ENCODE data around the gene CDK14. TPM values are rescaled to one million over a fixed set of nuclear protein-coding genes. Genes with fewer than 3 reads are reported as not detected.

The CDK14 gene
- total RNA-seq, 1 donor from 2014 or later, result 1.6 TPM

DNA sequence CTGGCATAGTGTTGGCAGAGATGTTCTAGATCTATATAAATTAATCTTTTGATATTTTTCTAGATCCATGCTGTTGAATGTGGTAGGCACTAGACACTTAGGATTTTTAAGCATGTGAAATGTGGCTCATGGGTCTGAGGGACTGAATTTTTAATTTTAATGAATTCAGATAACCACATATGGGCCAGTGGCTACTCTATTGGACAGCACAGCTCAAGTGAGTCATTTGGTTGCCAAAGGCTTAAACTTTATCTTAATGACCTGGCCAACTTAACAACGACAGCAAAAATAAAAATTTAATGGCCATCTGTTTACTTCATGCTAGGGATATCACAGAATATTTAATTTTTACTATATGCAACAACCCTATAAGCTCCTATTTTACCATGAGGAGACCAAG, 61.4 kb downstream of the CDK14 start:
- Mint-ChIP-seq H3K36me3 (ENCODE audit: low read depth) (no peaks in the 10 kb centered on the region), H3K4me3 (no peak overlapping the region), H3K9me3 (peaks cover 4% of the 10 kb centered on the region), H3K4me1 (ENCODE audit: low read depth) (no peaks in the 10 kb centered on the region), H3K27me3 (ENCODE audit: insufficient read depth) (no peaks in the 10 kb centered on the region), H3K27ac (no peak overlapping the region)
- no peak for DNase-seq (ENCODE audit: low spot score)
- intact Hi-C loops (cut with micrococcal nuclease), result no loop called here

DNA sequence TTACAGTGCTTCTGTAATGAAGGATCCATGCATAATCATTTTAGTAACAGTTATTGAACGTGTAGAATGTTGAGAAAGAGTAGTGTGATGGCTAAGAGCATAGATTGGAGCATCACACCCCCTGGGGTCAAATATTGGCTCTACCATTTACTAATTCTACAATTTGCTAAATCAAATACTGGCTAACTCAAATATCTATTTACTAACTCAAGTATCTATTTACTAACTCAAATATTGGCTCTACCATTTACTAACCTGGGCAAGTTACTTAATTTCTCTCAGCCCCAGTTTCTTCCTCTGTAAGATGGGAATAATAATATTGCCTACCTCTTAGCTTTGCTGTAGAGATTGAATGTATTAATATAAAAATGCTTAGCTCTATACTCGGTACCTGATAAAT, 64.0 kb downstream of the CDK14 start:
- peaks cover 4% of the 10 kb centered on the region for H3K9me3 Mint-ChIP-seq
- intact Hi-C loops (cut with micrococcal nuclease), result no loop called here
- no peak overlapping the region for H3K4me3 Mint-ChIP-seq
- no peaks in the 10 kb centered on the region for H3K4me1 Mint-ChIP-seq (ENCODE audit: low read depth)
- no peaks in the 10 kb centered on the region for H3K27me3 Mint-ChIP-seq (ENCODE audit: insufficient read depth)
- no peak overlapping the region for H3K27ac Mint-ChIP-seq
- no peak for DNase-seq (ENCODE audit: low spot score)
- no peaks in the 10 kb centered on the region for H3K36me3 Mint-ChIP-seq (ENCODE audit: low read depth)

DNA sequence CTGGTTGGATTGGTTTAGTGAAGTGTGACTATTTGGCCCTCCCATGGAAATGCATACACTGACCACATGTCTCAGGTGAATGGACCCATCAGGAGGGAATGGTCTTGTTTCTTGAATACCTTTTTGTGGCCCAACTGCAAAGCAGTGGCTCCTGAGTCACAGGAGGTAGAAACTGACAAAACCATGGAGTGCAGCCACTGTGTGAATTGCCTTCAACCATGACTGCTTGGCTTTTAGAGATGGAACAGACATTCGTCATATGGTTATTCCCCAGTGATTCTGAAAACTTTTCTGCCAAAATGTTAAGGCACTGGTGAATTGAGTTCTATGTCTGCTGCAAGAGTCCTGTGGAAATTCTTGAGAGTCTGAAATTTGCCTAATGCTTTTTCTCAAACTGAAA, 64.7 kb downstream of the CDK14 start:
- H3K4me3 Mint-ChIP-seq, result no peak overlapping the region
- peaks cover 4% of the 10 kb centered on the region for H3K9me3 Mint-ChIP-seq
- intact Hi-C loops (cut with micrococcal nuclease), result no loop called here
- no peak for DNase-seq (ENCODE audit: low spot score)
- H3K36me3 Mint-ChIP-seq (ENCODE audit: low read depth), result no peaks in the 10 kb centered on the region
- no peaks in the 10 kb centered on the region for H3K4me1 Mint-ChIP-seq (ENCODE audit: low read depth)
- H3K27me3 Mint-ChIP-seq (ENCODE audit: insufficient read depth), result no peaks in the 10 kb centered on the region
- no peak overlapping the region for H3K27ac Mint-ChIP-seq

DNA sequence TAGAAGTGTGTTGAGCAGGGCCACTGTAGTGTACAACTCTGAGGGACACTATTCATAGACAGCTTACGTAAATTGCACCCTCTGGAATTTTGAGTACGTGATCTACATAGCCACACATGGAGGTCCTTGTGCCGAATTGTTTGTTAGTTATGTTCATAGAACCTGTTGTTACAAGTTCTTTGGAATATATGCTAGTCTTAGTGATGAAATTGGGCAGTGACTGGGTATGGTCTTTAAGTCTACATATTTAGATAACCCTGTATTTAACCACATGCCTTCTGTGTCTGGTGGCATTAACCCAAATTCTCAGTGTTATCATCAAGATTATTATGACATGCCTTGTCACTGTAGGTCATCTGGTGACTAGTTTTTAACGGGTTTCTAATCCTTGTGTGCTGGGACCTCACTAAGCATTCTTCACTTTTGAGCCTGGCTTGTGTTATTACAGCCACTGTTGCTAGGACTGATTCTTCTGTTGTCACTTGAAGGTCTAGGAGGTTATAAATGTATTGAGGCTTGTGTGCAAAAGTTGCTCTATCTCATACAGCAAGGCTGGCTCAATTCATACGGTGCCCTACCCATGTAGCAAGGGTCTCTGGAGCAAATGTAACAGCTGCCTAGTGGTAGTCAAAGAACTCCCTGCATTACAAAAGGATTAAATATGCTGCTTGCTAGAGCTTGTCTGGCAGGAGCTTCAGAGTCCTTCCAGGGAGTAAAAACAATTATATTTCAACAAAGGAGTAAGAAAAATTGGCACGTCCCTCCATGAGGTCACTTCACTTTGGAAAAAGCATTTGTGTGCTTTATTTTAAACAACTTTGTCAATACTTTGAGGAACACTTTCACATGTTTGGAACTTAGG, 65.4 kb downstream of the CDK14 start:
- no peaks in the 10 kb centered on the region for H3K36me3 Mint-ChIP-seq (ENCODE audit: low read depth)
- H3K4me3 Mint-ChIP-seq, result no peak overlapping the region
- no peak overlapping the region for H3K27ac Mint-ChIP-seq
- no peaks in the 10 kb centered on the region for H3K27me3 Mint-ChIP-seq (ENCODE audit: insufficient read depth)
- intact Hi-C loops (cut with micrococcal nuclease), result no loop called here
- no peaks in the 10 kb centered on the region for H3K4me1 Mint-ChIP-seq (ENCODE audit: low read depth)
- H3K9me3 Mint-ChIP-seq, result peaks cover 4% of the 10 kb centered on the region
- no peak for DNase-seq (ENCODE audit: low spot score)

DNA sequence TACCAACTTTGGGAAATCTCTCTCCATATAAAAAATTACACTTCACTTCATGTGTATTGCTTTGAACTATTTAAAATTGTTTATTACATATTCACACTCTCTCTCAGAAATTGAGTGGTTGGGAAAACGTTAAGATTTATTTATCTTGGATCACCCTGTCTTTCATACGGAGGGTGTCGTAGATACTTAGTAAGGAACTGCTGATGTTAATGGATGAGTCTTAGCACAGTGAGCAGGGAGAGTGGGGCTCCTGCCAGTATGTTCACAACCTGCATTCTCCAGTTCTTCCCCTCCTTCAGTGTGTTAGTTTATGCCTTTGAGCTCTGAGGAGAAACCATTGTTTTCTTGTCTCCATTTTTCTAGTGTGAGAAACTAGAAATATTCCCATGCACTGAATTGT, 67.1 kb downstream of the CDK14 start:
- H3K4me1 Mint-ChIP-seq (ENCODE audit: low read depth), result no peaks in the 10 kb centered on the region
- no peak for DNase-seq (ENCODE audit: low spot score)
- peaks cover 4% of the 10 kb centered on the region for H3K9me3 Mint-ChIP-seq
- no peaks in the 10 kb centered on the region for H3K36me3 Mint-ChIP-seq (ENCODE audit: low read depth)
- H3K27me3 Mint-ChIP-seq (ENCODE audit: insufficient read depth), result no peaks in the 10 kb centered on the region
- H3K4me3 Mint-ChIP-seq, result no peak overlapping the region
- no peak overlapping the region for H3K27ac Mint-ChIP-seq
- intact Hi-C loops (cut with micrococcal nuclease), result no loop called here

DNA sequence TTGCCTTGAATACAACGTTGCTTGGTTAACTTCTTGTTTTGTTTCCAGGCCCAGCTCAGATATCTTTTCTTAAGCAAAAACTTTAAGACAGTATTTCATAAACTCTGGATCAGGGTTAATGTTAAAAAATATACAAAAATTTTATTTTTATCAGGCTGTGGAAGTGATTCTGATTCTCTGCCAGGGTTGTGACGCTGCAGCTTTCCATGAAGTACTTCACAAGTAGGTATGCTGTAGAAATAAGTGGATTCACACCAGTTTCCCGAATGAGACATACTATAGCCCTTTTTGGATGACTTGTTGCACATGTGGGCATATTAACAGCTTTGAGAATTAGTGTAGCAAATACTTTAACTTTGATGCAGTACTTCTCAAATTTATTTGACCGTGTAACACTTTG, 70.1 kb downstream of the CDK14 start:
- Mint-ChIP-seq H3K27ac (no peak overlapping the region), H3K4me1 (ENCODE audit: low read depth) (no peaks in the 10 kb centered on the region), H3K36me3 (ENCODE audit: low read depth) (no peaks in the 10 kb centered on the region), H3K4me3 (no peak overlapping the region), H3K27me3 (ENCODE audit: insufficient read depth) (no peaks in the 10 kb centered on the region), H3K9me3 (no peaks in the 10 kb centered on the region)
- DNase-seq (ENCODE audit: low spot score), result no peak
- intact Hi-C loops (cut with micrococcal nuclease), result no loop called here

DNA sequence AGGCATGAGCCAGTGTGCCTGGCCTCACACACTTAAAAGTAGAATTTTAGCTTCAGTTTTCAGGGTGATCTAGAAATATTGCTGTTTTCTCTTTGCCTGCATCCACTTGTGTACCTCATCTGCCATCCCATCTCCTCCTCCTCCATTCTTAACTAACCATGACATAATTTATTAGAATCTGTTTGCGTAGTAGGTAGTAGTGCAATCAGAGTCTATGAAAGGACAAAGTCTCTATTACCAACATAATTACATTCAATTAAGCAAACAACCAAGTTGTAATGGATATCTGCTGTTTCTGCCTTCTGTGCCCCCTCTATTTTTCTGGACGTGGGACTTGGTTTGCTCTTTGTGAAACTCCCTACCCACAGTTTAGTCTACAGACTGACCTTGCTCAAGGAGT, 72.9 kb downstream of the CDK14 start:
- DNase-seq (ENCODE audit: low spot score), result no peak
- Mint-ChIP-seq H3K27me3 (ENCODE audit: insufficient read depth) (peaks cover 2% of the 10 kb centered on the region), H3K4me3 (no peak overlapping the region), H3K9me3 (no peaks in the 10 kb centered on the region), H3K36me3 (ENCODE audit: low read depth) (no peaks in the 10 kb centered on the region), H3K4me1 (ENCODE audit: low read depth) (no peaks in the 10 kb centered on the region), H3K27ac (no peak overlapping the region)
- intact Hi-C loops (cut with micrococcal nuclease), result no loop called here

DNA sequence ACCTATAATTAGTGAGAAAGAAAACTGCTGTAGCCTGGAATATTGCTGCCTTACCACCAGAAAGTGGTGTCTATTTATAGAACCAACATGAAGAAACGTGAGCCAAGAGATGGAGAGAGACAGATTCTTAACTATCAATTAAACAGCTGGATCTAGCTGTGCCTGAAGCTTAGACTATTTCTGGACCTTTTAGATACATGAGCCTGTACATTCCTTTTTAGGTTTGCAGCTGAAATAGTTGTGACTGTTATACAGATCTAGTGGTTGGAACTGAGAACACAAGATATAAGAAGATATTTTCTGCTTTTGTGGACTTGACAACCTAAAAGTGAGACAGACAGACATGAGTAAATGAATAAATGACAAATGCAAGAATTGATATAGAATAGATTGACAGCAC, 73.4 kb downstream of the CDK14 start:
- Mint-ChIP-seq H3K9me3 (no peaks in the 10 kb centered on the region), H3K36me3 (ENCODE audit: low read depth) (no peaks in the 10 kb centered on the region), H3K4me3 (no peak overlapping the region), H3K27me3 (ENCODE audit: insufficient read depth) (peaks cover 2% of the 10 kb centered on the region), H3K27ac (no peak overlapping the region), H3K4me1 (ENCODE audit: low read depth) (no peaks in the 10 kb centered on the region)
- DNase-seq (ENCODE audit: low spot score), result no peak
- intact Hi-C loops (cut with micrococcal nuclease), result no loop called here

DNA sequence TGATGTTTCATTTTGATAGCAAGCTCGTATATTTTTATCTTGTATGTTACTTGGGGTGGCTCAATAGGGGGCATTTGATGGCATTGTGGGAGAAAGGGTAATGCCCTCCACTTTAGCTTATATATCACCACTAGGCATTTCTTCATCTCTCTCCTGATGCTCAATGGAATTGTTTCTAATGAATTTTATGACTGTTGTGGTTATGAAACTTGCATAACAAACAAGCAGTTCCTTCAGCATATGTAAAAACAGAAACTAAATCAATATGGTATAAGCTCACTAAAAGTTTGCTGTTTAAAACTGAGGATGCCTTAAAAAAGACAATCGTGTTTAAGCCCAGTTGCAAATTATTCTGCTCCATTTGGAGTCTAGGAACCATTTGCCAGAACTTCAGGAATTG, 75.5 kb downstream of the CDK14 start:
- H3K9me3 Mint-ChIP-seq, result no peaks in the 10 kb centered on the region
- DNase-seq (ENCODE audit: low spot score), result no peak
- peaks cover 3% of the 10 kb centered on the region for H3K27me3 Mint-ChIP-seq (ENCODE audit: insufficient read depth)
- H3K4me3 Mint-ChIP-seq, result no peak overlapping the region
- H3K4me1 Mint-ChIP-seq (ENCODE audit: low read depth), result no peaks in the 10 kb centered on the region
- intact Hi-C loops (cut with micrococcal nuclease), result no loop called here
- no peaks in the 10 kb centered on the region for H3K36me3 Mint-ChIP-seq (ENCODE audit: low read depth)
- no peak overlapping the region for H3K27ac Mint-ChIP-seq

DNA sequence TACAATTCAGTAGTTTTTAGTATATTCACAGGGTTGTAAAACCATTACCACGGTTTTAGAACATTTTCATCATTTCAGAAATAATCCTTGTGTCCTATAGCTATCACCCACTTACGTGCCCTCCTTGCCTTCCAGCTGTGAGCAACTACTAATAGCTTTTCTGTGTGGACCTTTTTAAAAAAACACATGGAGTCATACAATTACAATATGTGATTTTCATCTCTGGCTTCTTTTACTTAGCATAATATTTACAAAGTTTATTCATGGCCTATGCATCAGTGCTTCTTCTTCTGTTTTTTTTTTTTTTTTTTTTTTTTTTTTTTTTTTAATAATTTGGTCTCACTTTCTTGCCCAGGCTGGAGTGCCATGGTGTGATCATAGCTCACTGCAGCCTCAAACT, 76.1 kb downstream of the CDK14 start:
- no peak overlapping the region for H3K27ac Mint-ChIP-seq
- H3K36me3 Mint-ChIP-seq (ENCODE audit: low read depth), result no peaks in the 10 kb centered on the region
- H3K9me3 Mint-ChIP-seq, result no peaks in the 10 kb centered on the region
- H3K27me3 Mint-ChIP-seq (ENCODE audit: insufficient read depth), result peaks cover 3% of the 10 kb centered on the region
- intact Hi-C loops (cut with micrococcal nuclease), result no loop called here
- DNase-seq (ENCODE audit: low spot score), result no peak
- no peak overlapping the region for H3K4me3 Mint-ChIP-seq
- H3K4me1 Mint-ChIP-seq (ENCODE audit: low read depth), result no peaks in the 10 kb centered on the region

DNA sequence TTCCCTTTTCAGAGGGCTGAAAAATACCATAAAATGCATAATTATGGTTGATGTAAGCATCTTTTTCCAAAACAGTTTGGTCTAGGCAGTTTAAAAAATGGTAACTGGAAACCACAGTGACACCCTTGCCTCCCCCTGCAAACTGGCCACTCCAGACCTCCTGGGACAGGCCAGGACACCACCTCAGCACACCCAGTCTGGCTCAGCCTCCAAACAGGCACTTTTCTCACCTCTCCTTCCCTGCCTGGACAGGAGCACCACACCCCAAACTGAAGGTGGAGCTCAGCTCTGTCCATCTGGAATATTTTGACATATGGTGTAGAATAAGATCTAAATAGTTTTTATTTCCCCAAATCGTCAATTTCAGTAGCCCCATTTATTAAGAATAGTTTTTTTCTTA, 78.5 kb downstream of the CDK14 start:
- Mint-ChIP-seq H3K27me3 (ENCODE audit: insufficient read depth) (peaks cover 3% of the 10 kb centered on the region), H3K9me3 (no peaks in the 10 kb centered on the region), H3K4me1 (ENCODE audit: low read depth) (no peaks in the 10 kb centered on the region), H3K27ac (no peak overlapping the region), H3K4me3 (no peak overlapping the region), H3K36me3 (ENCODE audit: low read depth) (no peaks in the 10 kb centered on the region)
- DNase-seq (ENCODE audit: low spot score), result no peak
- intact Hi-C loops (cut with micrococcal nuclease), result no loop called here

DNA sequence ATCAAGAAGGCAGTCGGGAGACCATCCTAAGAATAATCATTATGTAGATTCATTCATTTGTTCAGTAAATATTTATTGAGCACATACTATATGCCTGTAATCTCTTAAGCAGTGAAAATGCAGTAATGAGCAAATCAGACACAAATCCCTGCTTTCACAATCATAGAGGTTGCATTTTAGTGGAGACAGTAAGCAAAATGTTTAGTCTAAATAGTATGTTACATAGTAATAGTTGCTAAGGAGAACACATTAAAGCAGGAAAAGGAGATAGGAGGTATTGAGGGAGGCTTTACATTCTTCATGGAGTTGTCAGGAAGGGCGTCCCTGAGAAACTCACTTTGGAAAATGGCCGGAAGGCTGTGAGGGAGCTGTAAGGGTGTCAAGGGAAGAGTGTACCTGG, 79.9 kb downstream of the CDK14 start:
- Mint-ChIP-seq H3K9me3 (no peaks in the 10 kb centered on the region), H3K27ac (no peak overlapping the region), H3K27me3 (ENCODE audit: insufficient read depth) (peaks cover 3% of the 10 kb centered on the region), H3K4me1 (ENCODE audit: low read depth) (no peaks in the 10 kb centered on the region), H3K4me3 (no peak overlapping the region), H3K36me3 (ENCODE audit: low read depth) (no peaks in the 10 kb centered on the region)
- intact Hi-C loops (cut with micrococcal nuclease), result no loop called here
- DNase-seq (ENCODE audit: low spot score), result no peak

DNA sequence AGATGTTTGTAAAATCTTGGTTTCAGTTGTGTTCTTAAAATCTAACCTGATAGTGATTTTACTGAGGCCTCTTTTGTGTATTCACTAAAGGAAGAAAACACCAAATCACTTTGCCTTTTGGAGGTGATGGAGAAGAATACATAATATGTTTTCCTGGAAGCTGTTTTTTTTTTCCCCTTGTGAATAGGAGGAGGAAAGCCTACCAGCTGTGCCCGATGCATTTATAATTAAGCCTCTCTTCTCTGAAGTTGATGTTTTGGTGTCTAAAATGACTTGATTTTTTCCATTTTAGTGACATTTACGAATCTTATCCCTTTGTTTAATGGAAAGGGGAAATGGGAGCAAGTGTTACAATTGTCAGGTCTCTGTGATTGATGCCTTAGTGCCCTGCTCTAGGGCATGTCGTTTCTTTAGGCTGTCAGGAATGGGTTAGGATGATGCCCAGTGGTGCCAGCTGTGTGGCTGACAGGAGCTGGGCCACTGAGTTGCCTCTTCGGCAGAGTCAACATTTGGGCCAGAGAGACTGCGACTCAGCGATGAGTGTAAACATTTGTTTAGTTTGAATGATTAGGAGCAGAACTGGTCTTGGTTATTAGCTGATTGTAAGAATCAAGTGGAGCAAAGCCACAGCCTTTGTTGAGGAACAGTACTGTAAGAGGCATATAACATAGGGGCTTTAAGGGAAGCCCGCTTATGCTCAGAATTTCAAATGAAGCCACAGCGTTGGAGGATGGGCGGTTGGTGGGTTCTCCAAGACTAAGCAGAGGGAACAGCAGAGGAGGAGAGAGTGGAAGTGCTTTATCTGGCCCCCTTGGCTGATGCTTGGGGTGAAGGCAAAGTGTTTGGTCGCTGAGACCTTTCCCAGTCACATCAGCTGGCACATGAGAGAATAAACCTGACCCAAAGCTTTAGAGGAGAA, 81.6 kb downstream of the CDK14 start:
- H3K4me3 Mint-ChIP-seq, result no peak overlapping the region
- DNase-seq (ENCODE audit: low spot score), result no peak
- no peak overlapping the region for H3K27ac Mint-ChIP-seq
- H3K9me3 Mint-ChIP-seq, result no peaks in the 10 kb centered on the region
- H3K4me1 Mint-ChIP-seq (ENCODE audit: low read depth), result no peaks in the 10 kb centered on the region
- peaks cover 3% of the 10 kb centered on the region for H3K27me3 Mint-ChIP-seq (ENCODE audit: insufficient read depth)
- no peaks in the 10 kb centered on the region for H3K36me3 Mint-ChIP-seq (ENCODE audit: low read depth)
- intact Hi-C loops (cut with micrococcal nuclease), result no loop called here

Measured in activated T-helper 1 cell treated with anti-CD3 and anti-CD28 coated beads, Interleukin-12 subunit alpha, Interleukin-12 subunit beta, Interleukin-2, Interleukin-4 antibody, amounts not matched to agents 30 ng/mL and 10 ng/mL and 1 ng/mL, durations not matched to agents 14 hours and 24 hours and 36 hours (primary cell).